Stimulated activated CD4-positive, alpha-beta T cell treated with anti-CD3 and anti-CD28 coated beads, Interleukin-4, amount 100 ng/mL, for 1 hour (primary cell): ENCODE measurements around the gene CDC25A.
"Not testable (repeated sequence)": the region's sequence is repeated elsewhere in the genome, so short reads cannot be mapped to it uniquely, and the experiment has no call there.

ENCODE experiments used
- DNase-seq: peaks from one replicate; pipeline ENCODE4 v3.0.0-alpha.2; 2020

The CDC25A gene

GRCh38 chr3:48140936-48141603 is 47.1 kb downstream of the CDC25A start:
- no peak for DNase-seq

GRCh38 chr3:48140336-48140757 is 47.9 kb downstream of the CDC25A start:
- no peak for DNase-seq

GRCh38 chr3:48137425-48137999 is 50.7 kb downstream of the CDC25A start:
- no peak for DNase-seq

GRCh38 chr3:48135552-48136495 is 52.4 kb downstream of the CDC25A start:
- DNase-seq, result no peak

- no peak for DNase-seq
Observed at GRCh38 chr3:48130321-48130904, 57.8 kb downstream of the CDC25A start.

GRCh38 chr3:48129921-48130320 is 58.3 kb downstream of the CDC25A start:
- DNase-seq, result no peak

GRCh38 chr3:48128774-48129173 is 59.4 kb downstream of the CDC25A start:
- no peak for DNase-seq

- no peak for DNase-seq
Observed at GRCh38 chr3:48125886-48126622, 62.2 kb downstream of the CDC25A start.

- no peak for DNase-seq
Observed at GRCh38 chr3:48125013-48125705, 63.1 kb downstream of the CDC25A start.

- DNase-seq, result no peak
Observed at GRCh38 chr3:48123346-48123745, 64.9 kb downstream of the CDC25A start.

- DNase-seq, result no peak
Observed at GRCh38 chr3:48122504-48122903, 65.7 kb downstream of the CDC25A start.

- no peak for DNase-seq
Observed at GRCh38 chr3:48120223-48120622, 68.0 kb downstream of the CDC25A start.

GRCh38 chr3:48119505-48120193 is 68.6 kb downstream of the CDC25A start:
- DNase-seq, result no peak

- DNase-seq, result no peak
Observed at GRCh38 chr3:48118928-48119327, 69.3 kb downstream of the CDC25A start.

- DNase-seq, result no peak
Observed at GRCh38 chr3:48118322-48118721, 69.9 kb downstream of the CDC25A start.

GRCh38 chr3:48112813-48113212 is 75.4 kb downstream of the CDC25A start:
- no peak for DNase-seq

- not testable (repeated sequence) for DNase-seq
Observed at GRCh38 chr3:48112108-48112791, 76.0 kb downstream of the CDC25A start.

- no peak for DNase-seq
Observed at GRCh38 chr3:48110463-48110862, 77.8 kb downstream of the CDC25A start.

GRCh38 chr3:48107227-48107626 is 81.0 kb downstream of the CDC25A start:
- DNase-seq, result no peak
